K562 (cell line): ENCODE measurements around the gene ABCF3. TPM values are rescaled to one million over a fixed set of nuclear protein-coding genes. Genes with fewer than 3 reads are reported as not detected.

ENCODE experiments used
- ATAC-seq: fragments of 200-7000 bp; cut with Tn5 transposase; 3 replicates; pipeline ENCODE4 v1.9.1; 2020; ENCODE audit warnings: moderate library complexity
- BruUV-seq: library from RNA; stranded (reverse); fragments of 400-500 nt; replicated peaks from 2 replicates; lab custom pipeline; 2021; lab: Mats Ljungman, UMichigan
- CTCF ChIA-PET: fragments of 300-600 bp; formaldehyde crosslinking; extraction: SDS; loops from one replicate; lab custom pipeline; 2021; ENCODE audit warnings: low intra/inter-chr PET ratio; lab: Yijun Ruan, JAX
- POLR2A ChIA-PET: fragments of 300-600, 350-650 bp; sonication (Branson Sonifier 250); formaldehyde crosslinking; extraction: SDS; loops from one replicate; lab custom pipeline; 2021; ENCODE audit warnings: antibody characterized with exemption, inconsistent platforms; lab: Yijun Ruan, JAX
- DNase-seq, 4 experiments: peaks; one replicate each; pipeline versions ENCODE4 v3.0.0 to v3.0.0-alpha.2; 2011 to 2018; ENCODE audit warnings: low spot score in 3 of 4, mixed read lengths in 3 of 4; ENCODE audit errors: extremely low read depth in 1 of 4
- FAIRE-seq: peaks from 2 replicates; lab custom pipeline; 2011; peaks lifted over from hg19 to GRCh38; lab: Jason Lieb, UNC
- H2AFZ ChIP-seq: 2 replicates; pipeline ENCODE4 v1.6.0; 2011; ENCODE audit warnings: low read depth, low read length, control low read depth, inconsistent platforms
- H3K27ac ChIP-seq: fragments of 200-600 bp; 3 replicates; pipeline ENCODE4 v1.8.0; 2011; ENCODE audit warnings: low read depth, mild to moderate bottlenecking, control low read depth, inconsistent platforms, low read length, moderate library complexity, mixed read lengths; ENCODE audit errors: extremely low read depth
- H3K27me3 ChIP-seq, 2 experiments: fragments of 300-600 bp in 1 of 2; 2 replicates in 1 of 2; 3 replicates in 1 of 2; pipeline versions ENCODE4 v1.6.0 to v1.8.0; 2011; ENCODE audit warnings: inconsistent platforms in 2 of 2, low read length in 2 of 2, mild to moderate bottlenecking in 1 of 2, mixed read lengths in 1 of 2, moderate library complexity in 1 of 2; ENCODE audit not compliant: control insufficient read depth in 2 of 2, insufficient read depth in 2 of 2
- H3K36me3 ChIP-seq: fragments of 300-600 bp; 3 replicates; pipeline ENCODE4 v1.8.0; 2011; ENCODE audit warnings: mild to moderate bottlenecking, low read length, inconsistent platforms; ENCODE audit not compliant: control insufficient read depth, insufficient read depth
- H3K4me1 ChIP-seq, 2 experiments: fragments of 200-600 bp in 1 of 2; replicated peaks in 1 of 2; 2 replicates in 1 of 2; 3 replicates in 1 of 2; pipeline versions ENCODE4 v1.5.1 to v1.8.0; 2011; ENCODE audit warnings: inconsistent platforms in 2 of 2, low read length in 2 of 2, mild to moderate bottlenecking in 1 of 2, mixed read lengths in 1 of 2, moderate library complexity in 1 of 2; ENCODE audit not compliant: control insufficient read depth in 2 of 2, insufficient read depth in 2 of 2
- H3K4me2 ChIP-seq: 2 replicates; pipeline ENCODE4 v1.6.1; 2011; ENCODE audit warnings: low read length, control low read depth, inconsistent platforms, mixed read lengths; ENCODE audit not compliant: insufficient read depth
- H3K4me3 ChIP-seq: fragments of 200-600 bp; sonication (generic), shearing (Covaris generic); 2 replicates; pipeline ENCODE4 v1.5.1; 2016; ENCODE audit warnings: control low read depth, inconsistent platforms
- H3K79me2 ChIP-seq: fragments of 200-600 bp; 3 replicates; pipeline ENCODE4 v1.8.0; 2011; ENCODE audit warnings: low read length, inconsistent platforms; ENCODE audit not compliant: control insufficient read depth, insufficient read depth
- H3K9ac ChIP-seq, 2 experiments: 2 replicates each; pipeline versions ENCODE4 v1.6.0 to v1.6.1; 2011; ENCODE audit warnings: low read depth in 2 of 2, low read length in 2 of 2, control low read depth in 1 of 2, inconsistent platforms in 1 of 2, mild to moderate bottlenecking in 1 of 2, mixed read lengths in 1 of 2; ENCODE audit not compliant: insufficient read depth in 1 of 2
- H3K9me1 ChIP-seq: one replicate; pipeline ENCODE4 v1.6.0; 2011; ENCODE audit warnings: inconsistent platforms, mild to moderate bottlenecking, low read length, moderate library complexity; ENCODE audit not compliant: control insufficient read depth, insufficient read depth
- H3K9me3 ChIP-seq: replicated peaks from 2 replicates; pipeline ENCODE4 v1.5.1; 2011; ENCODE audit warnings: low read depth, low read length, inconsistent platforms; ENCODE audit not compliant: control insufficient read depth, insufficient read depth
- H4K20me1 ChIP-seq: replicated peaks from 2 replicates; pipeline ENCODE4 v1.6.1; 2011; ENCODE audit warnings: low read length, inconsistent platforms, mixed read lengths; ENCODE audit not compliant: control insufficient read depth, insufficient read depth
- ARHGAP35 ChIP-seq: fragments of 450-650 bp; IDR thresholded peaks from 2 replicates; pipeline ENCODE4 v1.6.1; 2018; ENCODE audit not compliant: partially characterized antibody
- CTCF ChIP-seq, 3 experiments: IDR thresholded peaks in 2 of 3; conservative IDR thresholded peaks in 1 of 3; 2 replicates each; pipeline ENCODE4 v1.5.1; 2011 to 2012; ENCODE audit warnings: low read length in 3 of 3, mild to moderate bottlenecking in 3 of 3, control low read depth in 2 of 3, improper control_type of control experiment in 1 of 3, inconsistent platforms in 1 of 3, low read depth in 1 of 3, mixed read lengths in 1 of 3, moderate library complexity in 1 of 3; ENCODE audit not compliant: insufficient read depth in 2 of 3
- DEAF1 ChIP-seq: fragments of 450-650 bp; formaldehyde crosslinking; IDR thresholded peaks from 2 replicates; pipeline ENCODE4 v1.4.0; 2020; ENCODE audit warnings: mild to moderate bottlenecking, moderate library complexity
- GATA2 ChIP-seq: sonication (generic); formaldehyde crosslinking; IDR thresholded peaks from 2 replicates; pipeline ENCODE4 v1.4.0; 2020; ENCODE audit warnings: mild to moderate bottlenecking, missing genetic modification reagents
- RAD21 ChIP-seq, 2 experiments: fragments of 250-450 bp in 1 of 2; fragments of 450-650 bp in 1 of 2; sonication (Bioruptor Pico) in 1 of 2; formaldehyde crosslinking in 1 of 2; IDR thresholded peaks in 1 of 2; conservative IDR thresholded peaks in 1 of 2; 2 replicates each; pipeline versions ENCODE4 v1.4.0 to v1.8.0; 2020 to 2022; ENCODE audit warnings: mild to moderate bottlenecking in 2 of 2, moderate library complexity in 1 of 2
- REST ChIP-seq, 2 experiments: fragments of 450-650 bp; formaldehyde crosslinking in 1 of 2; IDR thresholded peaks; 2 replicates each; pipeline versions ENCODE4 v1.4.0 to v1.6.1; 2014 to 2020; ENCODE audit warnings: mild to moderate bottlenecking in 2 of 2, borderline replicate concordance in 1 of 2, low read depth in 1 of 2
- USF1 ChIP-seq: sonication (generic); formaldehyde crosslinking; IDR thresholded peaks from 2 replicates; pipeline ENCODE4 v1.9.0; 2022; ENCODE audit warnings: mild to moderate bottlenecking, missing genetic modification reagents
- WGBS: fragments of 100-300 bp; shearing (Covaris generic); methylation state at CpG from one replicate; pipeline ENCODE4 v1.1.6; 2016; ENCODE audit warnings: low coverage, mixed read lengths; ENCODE audit not compliant: insufficient coverage; ENCODE audit errors: missing lambda C conversion rate; 5-methylcytosine and 5-hydroxymethylcytosine counted together
- in situ Hi-C: fragments of 300-500 bp; cut with MboI; formaldehyde crosslinking; loops from 4 replicates; pipeline ENCODE4 v1.15.0; 2018; ENCODE audit warnings: inconsistent platforms, mixed read lengths
- intact Hi-C: fragments of 100-400 bp; cut with micrococcal nuclease; formaldehyde crosslinking; loops from 2 replicates; pipeline ENCODE4 v1.14.2; 2022
- polyA plus RNA-seq, 8 experiments: library from polyadenylated mRNA; depleted of rRNA in 4 of 8; stranded (reverse) in 5 of 8; unstranded in 3 of 8; fragments of >200 nt; fragmentation: Nextera tagmentation in 2 of 8; fragmentation: Illumina TruSeq in 1 of 8; extraction: Ambion mirVana in 2 of 8; extraction: Trizol in 1 of 8; gene quantifications; 2 replicates each; pipeline versions ENCODE4 v1.2.1 to v1.2.3, GENCODE V29; 2011 to 2014; ENCODE audit warnings: inconsistent platforms in 1 of 8, missing spikeins in 1 of 8
- total RNA-seq, 7 experiments: library from RNA; depleted of rRNA in 6 of 7; stranded (reverse); fragments of >200 nt in 6 of 7; fragmentation: Illumina TruSeq in 2 of 7; extraction: Trizol in 2 of 7; gene quantifications; 2 replicates each; pipeline versions ENCODE4 v1.2.1 to v1.2.3, GENCODE V29; 2011 to 2021; ENCODE audit warnings: low replicate concordance in 1 of 7

Gene ABCF3
- total and polyA plus RNA-seq, 9 of the 15 experiments (the other 6 are each of a cell fraction or from before 2014, with no cell fraction given), result 6.7 to 77.9 (median 45.1) TPM

- 73% methylated on average over 4 of the region's 4 CpGs for WGBS
- Histone ChIP-seq H4K20me1 (no peaks in the 10 kb centered on the region), H3K9me1 (peaks cover 2% of the 10 kb centered on the region), H3K27ac (no peak overlapping the region), H3K36me3 (peaks cover 60% of the 10 kb centered on the region), H3K9ac (no peak overlapping the region), H3K79me2 (no peaks in the 10 kb centered on the region), H2AFZ (no peak overlapping the region), H3K4me3 (no peak overlapping the region), H3K9me3 (no peaks in the 10 kb centered on the region), H3K4me2 (no peak overlapping the region), H3K27me3 (no peaks in the 10 kb centered on the region), H3K4me1 (peaks cover 0 to 3% of the 10 kb centered on the region in 2 experiments; a peak in 2 of 5 replicates)
- DNase-seq (peak; percentile 33 to 58 (median 46)), ATAC-seq (peak; percentile 81), FAIRE-seq (peak; percentile 79)
- intact Hi-C loops, result loop anchor here (1.0 to 5.0 kb wide), 2 partner anchors 97 to 139 kb away; no protein-coding TSS in a partner anchor
- ChIA-PET POLR2A (interaction anchor here (0.9 to 4.1 kb wide), 4 partner anchors 10 to 124 kb away, joined by 3 to 48 read pairs (median 6); partner anchors contain the start of genes DVL3 and EIF2B5), CTCF (interaction anchor here (1.0 kb wide), 1 partner anchor 250 kb away, joined by 3 read pairs; no protein-coding TSS in a partner anchor)
- in situ Hi-C loops, result no loop called here
- no TSS peak for BruUV-seq
- TF ChIP-seq GATA2, result no peak
- peak; percentile 59; the same call in 1 of the 2 replicates for TF ChIP-seq REST (IDR thresholded peaks at IDR 0.05; ENCODE audit: borderline replicate concordance)
- TF ChIP-seq REST (CRISPR knock-in tag; IDR thresholded peaks at IDR 0.05; ENCODE audit: low read depth), result no peak
- TF ChIP-seq ARHGAP35, result no peak
- TF ChIP-seq RAD21 (CRISPR knock-in tag; conservative IDR thresholded peaks at IDR 0.05 in 1 of 2, IDR thresholded peaks at IDR 0.05 in 1 of 2), result peak; percentile 47 to 65
- peak; percentile 19; the same call in 1 of the 2 replicates for TF ChIP-seq USF1 (CRISPR knock-in tag)
- TF ChIP-seq DEAF1 (CRISPR knock-in tag), result 0 out of 2 replicates have a peak, but pooled peaks have one; percentile 9
- peak; percentile 52 to 69 (median 59) for TF ChIP-seq CTCF (IDR thresholded peaks at IDR 0.05 in 2 of 3, conservative IDR thresholded peaks at IDR 0.05 in 1 of 3; ENCODE audit: insufficient read depth in 2 of 3, low read depth in 1 of 3, low read length in 3 of 3)
Measured at GRCh38 chr3:184145111-184145524, 40.9 kb upstream of the ABCF3 start.
